Femur (tissue), 1 donor: ENCODE data around the gene INTS6L.

ENCODE experiments used
- DNase-seq: peaks from one replicate; pipeline ENCODE4 v3.0.0-alpha.2; 2017

The INTS6L gene, protein sequence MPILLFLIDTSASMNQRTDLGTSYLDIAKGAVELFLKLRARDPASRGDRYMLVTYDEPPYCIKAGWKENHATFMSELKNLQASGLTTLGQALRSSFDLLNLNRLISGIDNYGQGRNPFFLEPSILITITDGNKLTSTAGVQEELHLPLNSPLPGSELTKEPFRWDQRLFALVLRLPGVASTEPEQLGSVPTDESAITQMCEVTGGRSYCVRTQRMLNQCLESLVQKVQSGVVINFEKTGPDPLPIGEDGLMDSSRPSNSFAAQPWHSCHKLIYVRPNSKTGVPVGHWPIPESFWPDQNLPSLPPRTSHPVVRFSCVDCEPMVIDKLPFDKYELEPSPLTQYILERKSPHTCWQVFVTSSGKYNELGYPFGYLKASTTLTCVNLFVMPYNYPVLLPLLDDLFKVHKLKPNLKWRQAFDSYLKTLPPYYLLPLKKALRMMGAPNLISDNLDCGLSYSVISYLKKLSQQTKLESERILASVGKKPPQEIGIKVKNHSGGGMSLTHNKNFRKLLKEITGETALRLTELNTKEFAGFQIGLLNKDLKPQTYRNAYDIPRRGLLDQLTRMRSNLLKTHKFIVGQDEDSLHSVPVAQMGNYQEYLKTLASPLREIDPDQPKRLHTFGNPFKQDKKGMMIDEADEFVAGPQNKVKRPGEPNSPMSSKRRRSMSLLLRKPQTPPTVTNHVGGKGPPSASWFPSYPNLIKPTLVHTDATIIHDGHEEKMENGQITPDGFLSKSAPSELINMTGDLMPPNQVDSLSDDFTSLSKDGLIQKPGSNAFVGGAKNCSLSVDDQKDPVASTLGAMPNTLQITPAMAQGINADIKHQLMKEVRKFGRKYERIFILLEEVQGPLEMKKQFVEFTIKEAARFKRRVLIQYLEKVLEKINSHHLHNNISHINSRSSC

DNA sequence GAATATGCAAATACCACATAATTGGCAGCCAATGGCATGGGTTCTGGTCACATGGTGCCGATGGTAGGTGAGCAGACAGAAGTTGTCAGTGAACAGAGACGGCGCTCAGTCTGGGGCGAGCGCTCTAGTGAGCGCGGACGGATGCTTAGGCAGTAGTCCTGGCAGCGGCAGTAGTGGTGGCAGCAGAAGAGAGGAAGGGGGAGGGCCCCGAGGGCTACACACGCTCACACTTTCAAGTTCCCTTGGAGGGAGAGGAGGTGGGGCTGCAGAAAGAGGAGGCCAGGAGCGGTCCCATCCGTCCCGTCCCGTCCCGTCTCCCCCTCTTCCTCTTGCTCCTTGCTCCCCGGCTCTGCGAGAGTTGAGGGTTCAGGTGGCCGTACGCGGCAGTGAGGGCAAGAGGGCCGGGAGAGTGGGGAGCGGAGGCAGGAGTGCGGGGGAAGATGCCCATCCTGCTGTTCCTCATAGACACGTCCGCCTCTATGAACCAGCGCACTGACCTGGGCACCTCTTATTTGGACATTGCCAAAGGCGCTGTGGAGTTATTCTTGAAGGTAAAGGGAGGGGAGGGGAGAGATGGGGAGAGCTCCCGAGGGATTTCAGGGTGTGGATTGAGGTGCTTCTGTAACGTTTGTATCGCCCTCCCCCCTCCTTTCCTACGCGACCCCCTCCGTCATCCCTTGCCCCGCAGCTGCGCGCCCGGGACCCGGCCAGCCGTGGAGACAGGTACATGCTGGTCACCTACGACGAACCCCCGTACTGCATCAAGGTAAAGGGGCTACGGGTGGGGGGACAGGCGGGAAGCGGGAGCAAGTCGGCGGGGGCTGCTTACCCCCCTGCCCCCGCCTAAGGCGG, at the start of gene INTS6L:
Gene INTS6L (plus strand): TSS at position 108 of the 852 bp plus-strand sequence. CDS start 333 bp downstream, at position 441.
- peak; percentile 91 for DNase-seq

DNA sequence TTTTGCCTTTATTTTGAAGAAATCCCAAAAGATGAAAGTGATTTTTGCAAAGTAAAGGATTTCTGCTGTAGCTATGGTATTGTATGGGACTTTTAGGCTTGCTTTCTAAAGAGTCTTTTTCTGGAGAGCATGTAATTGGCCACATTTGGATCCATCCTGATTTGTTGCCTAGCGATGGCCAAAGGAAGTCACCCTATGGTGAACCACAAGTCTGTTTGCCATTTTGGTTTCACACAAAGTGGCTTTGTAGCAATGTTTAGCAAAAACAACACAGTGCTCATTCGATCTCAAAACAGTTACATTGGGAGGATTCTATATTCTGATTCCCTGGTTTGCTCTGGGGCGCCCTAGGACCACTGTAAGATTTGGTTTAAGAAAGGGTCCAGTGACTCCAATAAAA, 44.1 kb upstream of the INTS6L start:
- no peak for DNase-seq

DNA sequence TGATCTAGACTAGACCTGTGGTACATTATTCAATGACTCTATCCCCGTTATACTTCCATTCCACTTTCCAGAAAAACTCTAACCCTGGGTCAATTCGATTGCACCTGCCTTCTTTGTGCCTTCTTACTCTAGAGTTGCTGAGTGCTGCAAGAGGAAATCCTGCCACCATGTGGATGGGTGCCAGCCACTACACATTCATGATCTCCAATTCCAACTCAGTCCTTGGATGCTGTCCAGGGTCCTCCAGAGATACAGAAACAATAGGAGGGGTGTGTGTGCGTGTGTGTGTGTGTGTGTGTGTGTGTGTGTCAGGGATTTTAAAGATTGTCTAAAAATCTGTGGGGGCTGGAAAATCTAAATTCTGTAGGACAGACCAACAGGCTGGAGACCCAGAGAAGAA, 42.9 kb upstream of the INTS6L start:
- DNase-seq = peak; percentile 66

DNA sequence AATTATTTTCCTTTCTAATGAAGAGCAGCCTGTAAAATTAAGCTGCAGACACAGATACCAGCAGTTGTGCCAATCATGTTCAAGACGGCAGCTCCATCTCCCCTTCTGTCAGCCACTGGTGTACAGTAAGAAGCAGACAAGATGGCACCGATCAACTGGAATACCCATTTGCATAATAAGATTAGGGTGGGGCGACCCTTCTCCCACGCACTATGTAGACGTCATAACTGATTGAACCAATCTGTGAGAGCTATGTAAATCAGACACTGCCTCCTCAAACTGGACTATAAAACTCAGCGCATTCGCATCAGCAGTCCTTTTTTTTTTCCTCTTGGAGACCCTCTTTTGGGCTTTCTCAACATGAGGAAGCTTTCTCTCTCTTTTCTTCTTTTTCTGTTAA, 40.4 kb upstream of the INTS6L start:
- no peak for DNase-seq

DNA sequence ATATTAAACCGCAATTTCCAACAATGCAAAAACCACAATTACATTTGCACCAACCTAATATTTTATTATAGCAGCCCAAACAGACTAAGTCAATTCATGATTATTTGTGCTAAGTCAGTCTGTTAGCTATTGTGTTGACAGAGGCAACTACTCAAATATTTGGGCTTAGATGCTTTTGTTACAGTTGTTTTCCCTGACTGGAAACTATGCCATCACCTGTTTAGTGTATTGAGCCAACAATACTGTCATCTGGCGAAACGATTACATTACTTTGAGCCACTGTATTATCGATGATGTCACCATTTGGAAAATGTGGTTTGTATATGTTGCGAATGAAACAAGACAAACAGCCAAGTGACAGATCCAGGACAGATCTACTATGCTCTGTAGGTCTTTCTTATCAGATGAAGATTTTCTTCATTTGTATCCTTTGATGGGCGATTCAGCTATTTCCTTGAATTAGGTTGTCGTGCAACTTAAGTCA, 38.7 kb upstream of the INTS6L start:
- DNase-seq = no peak

DNA sequence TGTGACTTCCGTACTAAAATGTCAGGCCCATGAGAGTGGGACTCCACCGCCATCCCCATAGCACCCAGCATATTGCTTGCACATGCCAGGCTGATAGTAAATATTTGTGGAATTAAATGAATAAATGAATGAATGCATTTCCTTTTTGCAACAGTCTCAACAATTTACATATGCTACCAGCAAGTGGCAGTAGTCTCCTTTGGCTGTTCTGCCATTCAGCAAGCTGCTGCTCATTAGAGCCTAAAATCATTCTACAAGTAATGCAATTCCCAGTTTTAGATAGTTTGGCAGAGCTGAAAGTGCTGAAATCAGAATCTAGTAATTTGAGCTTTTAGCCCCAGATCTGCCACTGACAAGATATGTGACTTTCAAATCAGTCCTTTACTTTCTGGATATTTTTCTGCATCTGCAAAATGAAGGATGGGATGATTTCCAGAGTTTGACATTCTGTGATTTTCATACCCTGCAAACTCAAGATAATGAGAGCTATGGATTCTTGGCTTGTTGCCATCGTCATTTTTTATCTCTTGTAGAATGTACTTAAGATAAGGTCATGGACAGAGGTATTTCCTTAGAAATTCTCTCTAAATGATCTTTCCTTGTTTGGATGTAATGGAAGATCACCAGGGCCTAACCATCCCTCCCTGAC, 35.7 kb upstream of the INTS6L start:
- peak; percentile 28 for DNase-seq

DNA sequence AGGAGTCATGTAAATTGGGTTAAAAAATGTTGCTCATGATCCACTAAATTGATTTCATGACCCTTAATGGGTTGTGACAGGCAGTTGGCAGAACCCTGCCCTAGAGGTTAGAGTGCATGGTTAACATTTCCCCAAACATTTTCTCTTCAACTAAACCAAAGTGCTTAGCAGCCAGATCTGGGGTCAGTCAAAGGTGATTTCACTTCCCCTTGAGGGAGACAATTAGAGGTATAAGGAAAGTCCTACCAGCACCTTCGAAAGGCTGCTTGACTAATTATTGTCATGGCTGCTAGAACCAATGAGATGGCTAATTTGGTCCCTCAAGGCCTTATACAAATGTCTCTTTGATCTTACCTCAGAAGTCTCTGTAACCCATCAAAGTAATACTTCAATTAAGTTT, 30.9 kb upstream of the INTS6L start:
- no peak for DNase-seq

DNA sequence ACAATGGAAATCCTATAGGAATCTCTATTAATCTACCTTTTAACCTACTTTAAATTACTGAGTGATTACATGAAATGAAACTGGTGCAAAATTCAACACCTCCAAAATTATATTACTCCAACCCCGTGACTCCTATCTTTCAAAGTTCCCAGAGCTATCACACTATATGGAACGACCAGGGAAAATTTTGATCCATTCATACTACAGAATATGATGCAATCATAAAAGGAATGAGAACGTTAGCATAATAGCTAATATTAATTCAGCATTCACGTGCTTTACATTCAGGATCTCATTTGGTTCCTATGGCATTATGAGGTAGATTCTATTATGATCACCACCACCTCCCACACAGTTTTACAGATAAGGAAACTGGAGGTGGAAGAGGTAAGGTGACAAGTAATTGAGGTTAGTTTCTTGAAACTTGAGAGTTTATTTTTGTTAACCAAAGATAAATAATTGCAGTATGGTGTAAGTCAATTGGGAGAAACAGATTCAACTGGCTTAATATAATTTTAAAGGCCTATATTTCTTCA, 29.4 kb upstream of the INTS6L start:
- no peak for DNase-seq

DNA sequence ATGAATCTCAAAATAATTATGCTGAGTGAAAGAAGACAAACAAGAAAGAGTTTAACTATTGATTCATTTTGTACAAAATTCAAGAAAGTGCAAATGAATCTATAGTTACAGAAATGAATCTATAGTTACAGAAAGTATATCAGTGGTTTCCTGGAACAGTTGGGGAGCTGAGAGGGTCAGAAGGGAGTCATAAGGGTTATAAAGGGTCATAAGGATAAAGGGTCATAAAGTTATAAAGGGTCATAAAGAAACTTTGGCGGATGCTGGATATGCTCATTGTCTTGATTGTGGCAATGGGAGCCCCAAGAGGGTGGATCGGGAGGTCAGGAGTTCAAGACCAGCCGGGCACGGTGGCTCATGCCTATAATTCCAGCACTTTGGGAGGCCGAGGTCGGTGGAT, 26.0 kb upstream of the INTS6L start:
- no peak for DNase-seq

DNA sequence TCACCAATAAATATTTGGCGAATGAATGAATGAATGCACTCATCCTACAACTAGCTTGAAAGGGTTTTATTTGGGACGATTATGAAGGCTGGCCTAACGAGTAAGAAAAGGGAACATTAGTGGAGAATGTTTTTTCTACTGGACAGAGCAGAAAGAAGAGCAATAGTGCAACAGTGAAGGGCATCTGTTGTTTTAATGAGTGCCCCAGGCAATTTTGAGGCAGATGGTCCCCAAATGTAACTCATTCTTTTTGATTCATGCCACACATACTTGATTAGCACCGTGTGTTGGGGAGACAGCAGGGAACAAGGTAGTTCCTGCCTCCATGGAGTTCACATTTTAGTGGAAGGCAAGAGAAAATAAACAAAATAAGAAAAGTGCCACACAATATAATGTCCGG, 22.7 kb upstream of the INTS6L start:
- DNase-seq = no peak

DNA sequence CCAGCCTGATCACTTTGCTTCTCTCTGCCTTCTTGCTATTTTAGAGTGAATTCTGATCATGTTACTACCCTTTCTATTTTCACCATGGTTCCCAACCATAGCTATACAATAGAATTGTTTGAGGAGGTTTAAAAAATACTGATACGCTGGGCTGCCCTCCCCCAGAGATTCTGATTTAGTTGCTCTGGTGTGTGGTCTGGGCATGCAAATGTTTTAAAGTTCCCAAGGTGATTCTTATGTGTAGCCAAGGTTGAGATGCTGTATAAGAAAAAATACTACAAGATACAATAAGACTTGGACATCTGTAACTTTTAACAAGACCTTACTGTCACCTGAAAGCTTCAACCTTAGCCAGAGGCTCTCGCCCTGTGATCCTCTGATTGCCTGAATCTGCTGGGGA, 22.2 kb upstream of the INTS6L start:
- DNase-seq = no peak

DNA sequence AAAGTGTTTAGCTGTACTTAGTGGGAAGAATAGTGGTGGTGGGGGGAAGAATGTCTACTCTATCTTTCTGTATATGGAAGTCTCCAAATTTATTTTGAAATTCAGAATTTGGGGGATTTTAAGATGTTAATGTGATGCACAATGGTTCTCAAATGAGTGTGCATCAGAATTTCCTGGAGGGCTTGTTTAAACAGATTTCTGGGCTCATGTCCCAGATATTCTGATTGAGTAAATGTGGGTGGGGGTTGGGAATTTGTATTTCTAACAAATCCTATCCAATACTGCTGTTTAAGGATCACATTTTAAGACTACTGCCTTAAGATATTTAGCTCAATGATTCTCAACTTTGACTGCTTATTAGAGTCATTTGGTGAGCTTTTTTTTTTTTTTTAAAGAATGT, 15.1 kb upstream of the INTS6L start:
- DNase-seq = no peak

DNA sequence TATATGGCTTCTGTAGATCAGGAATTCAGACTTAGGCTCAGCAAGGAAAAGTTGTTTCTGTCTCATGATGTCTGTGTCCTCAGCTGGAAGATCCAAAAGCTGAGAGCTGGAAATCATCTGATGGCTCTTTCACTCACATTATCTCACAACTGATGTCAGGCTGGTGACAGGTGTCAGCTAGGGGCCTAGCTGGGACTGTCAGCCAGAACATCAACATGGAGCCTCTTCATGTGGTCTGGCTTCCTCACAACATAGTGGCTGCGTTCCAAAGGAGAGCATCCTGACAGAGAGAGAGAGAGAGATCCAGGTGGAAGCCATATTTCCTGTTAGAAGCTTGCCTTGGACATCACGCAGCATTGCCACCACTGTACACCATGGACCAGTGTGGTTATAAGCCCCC, 10.6 kb upstream of the INTS6L start:
- no peak for DNase-seq

DNA sequence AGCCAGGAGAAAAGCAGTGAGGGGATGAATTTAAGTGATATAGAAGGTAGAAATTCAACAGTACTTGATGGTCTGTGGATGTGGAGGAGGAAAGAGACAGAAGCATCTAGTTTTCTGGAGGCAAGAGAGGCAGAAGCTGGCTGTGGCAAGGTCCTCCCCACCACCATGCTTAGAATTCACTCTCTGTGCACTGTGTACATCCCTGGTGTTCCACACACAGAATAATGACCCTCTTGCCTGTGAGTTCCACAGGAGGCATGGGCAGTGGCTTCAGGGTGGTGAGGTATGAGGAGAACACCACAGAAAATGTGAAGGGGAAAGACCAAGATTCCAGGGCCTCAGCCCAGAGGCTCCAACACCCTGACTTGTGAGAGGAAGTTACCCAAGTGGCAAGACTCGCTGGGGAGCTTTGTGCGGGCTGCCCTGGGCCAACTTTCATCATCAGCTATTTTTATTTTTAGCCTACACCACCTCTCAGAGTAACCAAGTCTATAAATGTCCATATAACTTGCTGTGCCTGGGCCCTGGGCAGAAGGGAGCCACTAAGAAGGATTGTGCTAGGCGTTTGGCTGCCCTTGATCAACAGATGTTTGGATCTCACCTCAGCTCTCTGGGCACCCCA, 7.8 kb upstream of the INTS6L start:
- no peak for DNase-seq

DNA sequence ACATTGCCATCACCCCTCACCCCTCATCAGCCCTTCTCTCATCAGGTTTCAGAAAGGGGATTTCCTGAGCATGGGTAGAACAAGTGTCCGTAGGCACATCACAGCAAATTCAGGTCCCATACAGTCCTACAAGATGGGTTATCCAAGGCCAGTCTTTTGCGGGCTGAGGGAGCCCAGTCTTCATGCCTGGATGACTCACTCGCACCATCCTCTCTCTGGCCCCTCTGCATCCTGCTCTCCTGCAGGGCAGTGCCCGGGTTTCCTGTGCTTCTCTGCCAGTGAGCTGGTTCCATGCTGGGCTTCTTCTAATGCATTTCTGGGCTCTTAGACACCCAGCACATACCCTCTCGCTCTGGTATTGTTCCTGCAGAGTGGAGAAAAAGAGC, 7.3 kb upstream of the INTS6L start:
- no peak for DNase-seq

DNA sequence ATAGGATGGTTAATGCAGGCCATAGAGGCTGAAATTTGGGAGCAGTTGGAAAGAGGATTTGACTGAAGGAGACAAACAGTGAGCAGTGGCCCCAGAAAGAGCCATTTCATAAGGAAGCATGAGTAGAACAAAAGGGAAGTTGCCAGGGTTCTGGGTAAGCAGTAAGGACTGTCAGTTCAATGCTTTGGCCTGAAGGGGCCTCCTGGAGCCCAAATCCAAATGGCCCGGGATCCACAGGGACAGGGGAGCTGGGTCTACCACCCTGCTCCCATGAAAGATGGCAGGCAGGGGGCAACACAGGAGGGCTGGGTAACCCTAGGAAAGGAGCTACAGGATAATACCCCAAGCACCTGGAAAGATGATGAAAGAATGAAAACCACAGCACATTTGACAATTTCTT, 4.1 kb upstream of the INTS6L start:
- no peak for DNase-seq

DNA sequence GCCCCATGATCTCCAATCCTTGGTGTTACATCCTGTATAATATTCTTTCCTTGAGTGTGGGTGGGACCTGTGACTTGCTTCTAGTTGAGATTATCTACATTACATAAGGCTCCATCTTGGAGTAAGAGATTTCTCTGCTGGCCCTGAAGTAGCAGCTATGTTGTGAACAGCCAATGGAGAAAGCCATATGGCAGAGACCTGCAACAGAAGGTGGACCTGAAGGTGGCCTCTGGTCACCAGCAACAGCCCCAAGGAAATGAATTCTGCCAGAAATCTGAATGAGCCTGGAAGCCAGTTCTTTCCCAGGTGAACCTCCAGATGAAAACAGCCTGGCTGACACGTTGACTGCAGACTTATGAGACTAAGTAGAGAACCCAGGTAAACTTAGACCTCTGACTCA, 2.3 kb upstream of the INTS6L start:
- DNase-seq = no peak

DNA sequence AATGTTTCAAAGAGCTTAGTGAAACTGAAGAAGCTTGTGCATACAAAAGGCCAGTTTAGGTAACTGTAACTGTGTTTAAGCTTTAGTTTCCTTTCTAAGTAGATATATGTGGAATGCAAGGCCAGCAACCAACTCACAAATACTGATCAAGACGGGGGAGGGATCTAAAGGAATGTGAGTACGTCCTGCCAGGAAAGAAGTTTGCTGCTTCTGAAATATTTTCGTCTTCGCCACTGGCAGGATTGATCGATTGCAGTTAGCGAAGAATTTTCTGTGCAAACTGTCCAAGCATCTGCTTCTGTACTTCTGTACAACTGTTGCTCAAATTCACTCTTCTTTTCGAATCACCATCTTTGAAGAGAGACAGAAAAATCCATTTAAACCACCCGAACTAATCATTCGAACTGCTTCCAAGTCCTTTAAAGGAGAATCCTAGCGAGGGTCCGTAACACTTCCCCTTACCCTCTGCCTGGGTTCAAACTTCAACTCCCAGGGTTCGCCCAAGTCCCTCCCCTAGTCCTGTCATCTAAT, 373 bp upstream of the INTS6L start:
- DNase-seq = no peak

DNA sequence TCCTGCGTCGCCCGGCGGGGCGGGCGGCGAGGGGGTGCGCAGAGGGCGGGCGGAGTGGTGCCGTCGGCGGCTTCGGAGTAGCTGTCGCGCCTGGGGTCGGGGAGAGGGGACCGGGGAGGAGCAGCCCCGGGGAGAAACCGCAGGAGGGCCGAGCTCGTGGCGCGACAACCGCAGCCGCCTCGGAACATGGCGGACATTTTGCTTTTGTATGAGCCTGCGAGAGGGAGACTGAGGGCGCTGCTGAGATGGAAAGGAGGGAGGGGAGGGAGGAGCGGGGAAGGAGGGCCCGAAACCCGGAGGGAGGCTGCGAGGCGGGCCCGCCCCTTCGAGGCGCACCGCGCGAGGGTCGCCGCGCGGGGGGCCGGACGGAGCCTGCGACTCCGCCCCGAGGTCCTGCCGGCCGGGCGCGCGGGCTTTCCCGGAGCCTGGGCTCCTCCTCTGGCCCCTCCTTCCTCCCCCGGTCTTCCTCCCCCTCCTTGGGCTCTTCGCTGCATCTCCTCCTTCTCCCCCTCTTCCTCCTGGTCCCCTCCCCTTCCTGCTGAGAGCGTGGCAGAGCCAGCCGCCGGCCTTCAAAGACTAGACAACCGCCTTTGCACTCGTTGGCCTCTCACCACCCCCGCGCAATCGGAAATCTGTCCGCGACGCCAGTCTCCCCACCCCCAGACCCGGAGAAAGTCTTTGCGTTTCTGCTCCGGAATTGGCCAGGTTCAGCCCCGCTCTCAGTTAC, 1.1 kb downstream of the INTS6L start:
- DNase-seq = peak; percentile 94

DNA sequence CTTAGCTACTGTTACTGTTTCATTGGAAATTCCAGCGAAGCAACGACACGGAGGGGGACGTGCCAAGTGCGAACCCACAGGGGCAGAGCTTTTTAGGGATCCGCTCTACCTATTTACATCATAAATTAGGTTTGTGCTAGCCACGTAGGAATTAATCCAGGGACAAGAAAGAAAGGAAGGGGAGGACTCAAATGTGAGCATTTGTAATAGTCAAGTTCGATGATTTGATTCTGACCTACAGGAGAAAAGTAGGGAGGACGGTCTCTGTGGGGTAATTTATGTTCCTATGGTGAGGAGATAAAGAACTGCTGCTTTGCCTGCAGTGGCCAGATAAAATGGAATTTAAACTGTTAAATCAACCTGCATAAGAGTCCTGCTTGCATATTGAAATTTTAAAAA, 1.7 kb downstream of the INTS6L start:
- DNase-seq = no peak
